ENCODE data around the gene DCAKD. TPM values are rescaled to one million over a fixed set of nuclear protein-coding genes. Genes with fewer than 3 reads are reported as not detected.

DCAKD gene
- total and polyA plus RNA-seq, 2 of the 8 experiments (the other 6 are each of a cell fraction or from before 2014, with no cell fraction given): 35.6 to 52.9 TPM

- Histone ChIP-seq H3K27me3 (replicated peaks in 1 of 4; ENCODE audit: control insufficient read depth in 3 of 4, extremely low read depth in 1 of 4, insufficient read depth in 3 of 4, low read length in 3 of 4) (no peaks in the 10 kb centered on the region), H3K4me1 (replicated peaks in 1 of 4; ENCODE audit: control insufficient read depth in 3 of 4, insufficient read depth in 4 of 4, low read length in 3 of 4) (no peaks in the 10 kb centered on the region), H2AFZ (ENCODE audit: low read length) (no peak overlapping the region), H3K9ac (replicated peaks in 1 of 4; ENCODE audit: extremely low read depth in 1 of 4, low read depth in 3 of 4, low read length in 3 of 4) (no peak overlapping the region), H4K91ac (replicated peaks; ENCODE audit: insufficient read length, low read length) (no peak overlapping the region), H3K4me2 (ENCODE audit: insufficient read depth in 1 of 2, low read depth in 2 of 2, low read length in 2 of 2) (no peak overlapping the region), H4K5ac (ENCODE audit: insufficient read length, low read depth, low read length) (no peak overlapping the region), H2AK5ac (ENCODE audit: low read depth, low read length) (no peak overlapping the region), H2BK20ac (ENCODE audit: low read length) (no peak overlapping the region), H3K23me2 (ENCODE audit: low read depth, low read length) (no peaks in the 10 kb centered on the region), H3K56ac (replicated peaks; ENCODE audit: insufficient read length, low read depth, low read length) (no peak overlapping the region), H2BK15ac (ENCODE audit: low read length) (no peak overlapping the region), H3K9me3 (ENCODE audit: insufficient read depth in 2 of 2, low read depth in 1 of 2, low read length in 1 of 2) (no peaks in the 10 kb centered on the region), H3K14ac (ENCODE audit: insufficient read length) (no peak overlapping the region), H2BK12ac (ENCODE audit: low read depth, low read length) (no peak overlapping the region), H3K36me3 (ENCODE audit: control insufficient read depth in 2 of 4, insufficient read depth in 4 of 4, low read length in 3 of 4) (peaks cover 16 to 31% (median 26%) of the 10 kb centered on the region in 4 experiments), H2BK5ac (ENCODE audit: low read depth, low read length) (no peak overlapping the region), H3K79me2 (ENCODE audit: control insufficient read depth in 1 of 2, insufficient read depth in 2 of 2, low read length in 2 of 2) (peaks cover 0 to 27% of the 10 kb centered on the region in 2 experiments; a peak in 2 of 4 replicates), H2BK120ac (replicated peaks; ENCODE audit: low read depth, low read length) (no peak overlapping the region), H3K79me1 (ENCODE audit: low read depth, low read length) (no peaks in the 10 kb centered on the region; the same call in 1 of the 2 replicates), H3K23ac (ENCODE audit: insufficient read length) (no peak overlapping the region), H4K20me1 (replicated peaks in 1 of 2; ENCODE audit: control insufficient read depth in 1 of 2, insufficient read depth in 2 of 2, low read length in 2 of 2) (peaks cover 1 to 5% of the 10 kb centered on the region in 2 experiments), H3K4ac (replicated peaks; ENCODE audit: insufficient read length, low read depth, low read length) (no peak overlapping the region), H3K18ac (ENCODE audit: extremely low read depth, low read length) (no peak overlapping the region), H3K27ac (ENCODE audit: low read depth, low read length) (no peak overlapping the region), H4K8ac (ENCODE audit: extremely low read depth, insufficient read depth, low read length) (no peak overlapping the region; the same call in 1 of the 2 replicates), H3K4me3 (ENCODE audit: extremely low read depth in 1 of 4, insufficient read depth in 2 of 4, low read depth in 3 of 4, low read length in 4 of 4) (no peak overlapping the region)
- POLR2A ChIA-PET (ENCODE audit: partially characterized antibody): interaction anchor here (0.6 to 1.7 kb wide), 5 partner anchors 9 to 170 kb away, joined by 3 to 4 read pairs (median 3); no protein-coding TSS in a partner anchor
- CTCF ChIA-PET (ENCODE audit: partially characterized antibody): interaction anchor here (0.5 to 3.2 kb wide), 6 partner anchors 12 to 115 kb away, joined by 3 to 9 read pairs (median 4); partner anchors contain the start of genes ACBD4 and C1QL1
- TF ChIP-seq HDAC6 (IDR thresholded peaks at IDR 0.05; ENCODE audit: low read depth, low read length): no peak
- no peak for TF ChIP-seq ZNF274 (IDR thresholded peaks at IDR 0.05; ENCODE audit: borderline replicate concordance, extremely low read depth, low read length)
- TF ChIP-seq TAF7 (optimal IDR thresholded peaks at IDR 0.05; ENCODE audit: borderline replicate concordance, low read depth, low read length): no peak
- TF ChIP-seq RFX5 (IDR thresholded peaks at IDR 0.05; ENCODE audit: borderline replicate concordance, low read depth, low read length): no peak
- DNase-seq (ENCODE audit: low read depth in 1 of 2, low spot score in 2 of 2) (no peak), FAIRE-seq (no peak)
- 94% methylated on average over 6 of the region's 6 CpGs; no CpG with 5 or more reads in 1 of the 2 experiments for WGBS, 2 experiments (ENCODE audit: extremely low coverage in 1 of 2, insufficient coverage in 1 of 2, insufficient read length in 1 of 2, insufficient replicate concordance in 2 of 2, low coverage in 1 of 2, low lambda C conversion rate in 2 of 2, missing lambda C conversion rate in 1 of 2)
Observed at GRCh38 chr17:45081047-45081703, 29.7 kb upstream of the DCAKD start.
